Ramos (cell line): ENCODE results near the gene PRR7.

Experiments used
- in situ Hi-C: fragments of 300-500 bp; cut with MboI; formaldehyde crosslinking; loops from one replicate; pipeline ENCODE4 v1.14.3; 2022; ENCODE audit warnings: low sequenced_read_pairs; ENCODE audit not compliant: unreplicated experiment

The PRR7 gene

GRCh38 chr5:177421062-177421798, 25.4 kb upstream of the PRR7 start:
- in situ Hi-C loops, result no loop called here

GRCh38 chr5:177423671-177424070, 22.9 kb upstream of the PRR7 start:
- in situ Hi-C loops, result no loop called here

- in situ Hi-C loops, result no loop called here
Observed at GRCh38 chr5:177425196-177425800, 21.3 kb upstream of the PRR7 start.

GRCh38 chr5:177425801-177426565, 20.6 kb upstream of the PRR7 start:
- in situ Hi-C loops, result no loop called here

GRCh38 chr5:177426566-177427210, 19.9 kb upstream of the PRR7 start, which contains the start of gene GRK6:
GRK6 (plus strand) TSS chr5:177426676; CDS start chr5:177426846, 170 bp downstream.
- in situ Hi-C loops, result no loop called here

- in situ Hi-C loops, result no loop called here
Observed at GRCh38 chr5:177427211-177427822, 19.3 kb upstream of the PRR7 start.

- in situ Hi-C loops, result no loop called here
Observed at GRCh38 chr5:177427919-177428573, 18.6 kb upstream of the PRR7 start.

- in situ Hi-C loops, result no loop called here
Observed at GRCh38 chr5:177428574-177429217, 17.9 kb upstream of the PRR7 start.

GRCh38 chr5:177429248-177430040, 17.2 kb upstream of the PRR7 start:
- in situ Hi-C loops, result no loop called here

- in situ Hi-C loops, result no loop called here
Observed at GRCh38 chr5:177430140-177430951, 16.3 kb upstream of the PRR7 start.

GRCh38 chr5:177430972-177431316, 15.7 kb upstream of the PRR7 start:
- in situ Hi-C loops, result no loop called here

GRCh38 chr5:177431317-177432142, 15.1 kb upstream of the PRR7 start:
- in situ Hi-C loops, result no loop called here

GRCh38 chr5:177432143-177432838, 14.3 kb upstream of the PRR7 start:
- in situ Hi-C loops, result no loop called here

- in situ Hi-C loops, result no loop called here
Observed at GRCh38 chr5:177432839-177433657, 13.6 kb upstream of the PRR7 start.

- in situ Hi-C loops, result no loop called here
Observed at GRCh38 chr5:177433658-177434217, 12.9 kb upstream of the PRR7 start.
